HG03520 (cell line): ENCODE data around the gene FAM110A.
"Not testable (repeated sequence)": the region's sequence is repeated elsewhere in the genome, so short reads cannot be mapped to it uniquely, and the experiment has no call there.

Experiments used
- ATAC-seq: cut with Tn5 transposase; IDR thresholded peaks from one replicate; pipeline ENCODE4 v1.9.1; 2021; ENCODE audit warnings: mild to moderate bottlenecking, moderate library complexity; ENCODE audit not compliant: unreplicated experiment

FAM110A gene

GRCh38 chr20:841568-842546 lies 8.3 kb downstream of the FAM110A start:
- no peak for ATAC-seq

DNA sequence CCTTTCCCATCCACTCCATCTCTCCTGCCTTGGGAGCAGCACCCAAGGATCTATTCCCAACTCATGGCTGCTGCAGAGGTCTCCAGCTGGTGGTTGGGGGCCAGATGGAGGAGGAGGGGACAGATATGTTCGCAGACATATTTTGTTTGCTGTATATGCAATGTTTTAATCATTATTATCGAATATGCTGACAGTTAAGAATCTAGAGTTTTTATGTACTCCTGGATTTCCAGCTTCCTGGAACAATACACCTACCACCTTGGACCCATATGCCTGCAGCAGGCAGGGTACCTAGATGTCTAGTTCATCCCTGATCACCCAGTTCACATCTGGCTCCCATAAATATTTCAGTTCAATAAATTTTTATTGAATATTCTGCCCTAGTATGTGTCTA lies 9.0 kb downstream of the FAM110A start:
- no peak for ATAC-seq

DNA sequence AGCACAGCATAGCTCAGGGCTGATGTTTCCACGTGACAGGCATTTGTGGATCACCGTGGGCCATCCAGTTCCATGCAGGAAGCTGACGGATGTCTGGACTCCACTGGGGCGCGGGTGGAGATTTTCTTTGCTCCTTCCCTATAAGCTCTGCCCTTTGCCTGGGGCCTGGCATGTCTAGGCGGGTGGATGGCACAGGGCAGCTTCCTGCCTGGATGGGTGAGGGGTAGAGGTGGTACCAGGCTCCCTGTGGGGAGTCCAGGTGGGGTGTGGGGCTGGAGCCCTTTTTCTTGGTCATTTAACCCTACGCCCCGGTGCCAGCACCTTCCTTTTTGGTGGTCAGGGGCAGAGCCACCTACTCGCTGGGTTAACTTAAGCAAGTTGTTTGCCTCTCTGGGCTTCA lies 10.4 kb downstream of the FAM110A start:
- ATAC-seq: no peak

DNA sequence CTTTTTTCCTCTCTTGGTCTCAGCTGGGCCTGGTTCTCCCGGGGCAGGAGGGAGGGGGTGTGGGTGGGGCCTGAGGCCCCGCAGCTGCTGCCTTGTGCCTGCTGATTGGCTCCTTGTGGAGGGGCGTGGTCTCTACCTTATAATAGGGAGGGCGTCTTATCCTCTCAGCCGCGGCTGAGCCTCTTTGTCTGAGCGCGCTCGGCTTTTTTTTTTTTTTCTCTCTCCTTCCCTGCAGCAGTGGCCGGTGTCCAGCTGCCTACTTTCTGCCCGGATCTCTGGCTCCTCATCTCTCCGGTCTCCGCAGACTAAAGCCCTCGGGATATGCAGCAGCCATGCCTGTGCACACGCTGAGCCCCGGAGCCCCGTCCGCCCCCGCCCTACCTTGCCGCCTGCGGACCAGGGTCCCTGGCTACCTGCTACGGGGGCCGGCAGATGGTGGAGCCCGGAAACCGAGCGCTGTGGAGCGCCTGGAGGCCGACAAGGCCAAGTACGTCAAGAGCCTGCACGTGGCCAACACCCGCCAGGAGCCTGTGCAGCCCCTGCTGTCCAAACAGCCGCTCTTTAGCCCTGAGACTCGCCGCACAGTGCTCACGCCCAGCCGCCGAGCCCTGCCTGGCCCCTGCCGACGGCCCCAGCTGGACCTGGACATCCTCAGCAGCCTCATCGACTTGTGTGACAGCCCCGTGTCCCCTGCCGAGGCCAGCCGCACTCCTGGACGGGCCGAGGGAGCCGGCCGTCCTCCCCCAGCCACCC lies 11.1 kb downstream of the FAM110A start:
- ATAC-seq: peak; percentile 89

GRCh38 chr20:845226-845868 lies 11.8 kb downstream of the FAM110A start:
- no peak for ATAC-seq

DNA sequence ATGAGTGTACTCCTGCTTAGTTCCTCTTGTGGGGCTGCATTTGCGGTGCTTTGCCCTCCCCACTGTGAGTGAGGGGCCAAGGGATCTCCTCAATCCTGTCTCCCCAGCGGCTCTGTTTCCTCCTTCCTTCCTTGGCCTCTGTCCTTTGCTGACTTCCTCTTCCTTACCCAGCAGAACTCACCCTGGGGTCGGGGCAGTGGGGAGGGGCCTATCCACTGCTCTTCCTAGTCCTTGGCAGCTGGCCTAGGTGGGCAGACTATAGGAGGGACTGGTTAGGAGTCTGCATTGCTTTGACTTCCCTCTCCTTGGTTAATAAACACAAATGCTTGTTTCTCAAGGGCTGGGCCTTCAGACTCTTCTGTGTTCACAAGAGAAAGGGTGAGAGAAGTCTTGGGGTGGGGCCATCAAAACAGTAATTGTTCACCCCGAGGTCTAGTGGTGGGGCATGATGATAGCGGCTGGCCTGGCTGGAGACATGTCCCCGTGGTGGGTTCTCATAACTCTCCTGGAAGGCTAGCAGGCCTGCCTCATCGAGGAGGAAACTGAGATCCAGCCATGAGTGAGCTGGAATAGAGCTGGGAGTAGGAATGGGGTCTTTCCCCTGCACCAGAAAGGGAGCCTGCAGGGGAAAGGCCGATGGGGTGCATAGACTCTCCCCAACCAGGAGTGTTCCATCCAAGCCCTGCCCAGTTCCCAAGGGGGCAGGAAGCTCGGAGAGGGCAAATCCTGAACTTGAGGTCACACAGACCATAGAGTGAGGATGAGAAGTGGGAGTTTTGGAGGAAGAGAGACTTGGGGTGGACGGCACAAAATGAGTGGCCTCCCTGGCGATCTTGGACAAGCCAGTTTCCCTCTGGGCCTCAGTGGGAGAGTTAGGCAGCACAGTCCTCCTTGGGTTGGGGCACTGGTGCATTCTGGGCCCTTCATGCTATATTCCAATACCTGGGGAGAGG lies 12.7 kb downstream of the FAM110A start:
- ATAC-seq: no peak

DNA sequence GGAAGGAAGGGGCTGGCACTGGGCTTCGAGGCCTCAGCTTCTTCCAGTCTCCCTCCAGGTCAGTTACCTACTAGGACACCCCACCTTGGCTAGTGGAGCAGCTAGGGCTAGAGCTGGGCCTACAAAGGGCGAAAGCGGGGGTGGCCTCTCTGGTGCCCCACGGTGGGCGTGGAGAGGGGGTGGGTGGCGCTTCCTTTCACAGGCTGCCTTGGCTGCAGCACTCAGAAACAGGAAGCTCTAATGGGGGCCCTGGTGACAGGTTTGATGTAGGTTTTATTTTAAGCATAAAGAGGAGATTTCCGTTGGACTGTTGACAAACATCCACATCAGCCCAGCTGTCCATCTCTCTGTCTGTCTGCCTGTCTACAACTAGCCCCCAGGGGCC lies 13.4 kb downstream of the FAM110A start:
- ATAC-seq: peak; percentile 36

DNA sequence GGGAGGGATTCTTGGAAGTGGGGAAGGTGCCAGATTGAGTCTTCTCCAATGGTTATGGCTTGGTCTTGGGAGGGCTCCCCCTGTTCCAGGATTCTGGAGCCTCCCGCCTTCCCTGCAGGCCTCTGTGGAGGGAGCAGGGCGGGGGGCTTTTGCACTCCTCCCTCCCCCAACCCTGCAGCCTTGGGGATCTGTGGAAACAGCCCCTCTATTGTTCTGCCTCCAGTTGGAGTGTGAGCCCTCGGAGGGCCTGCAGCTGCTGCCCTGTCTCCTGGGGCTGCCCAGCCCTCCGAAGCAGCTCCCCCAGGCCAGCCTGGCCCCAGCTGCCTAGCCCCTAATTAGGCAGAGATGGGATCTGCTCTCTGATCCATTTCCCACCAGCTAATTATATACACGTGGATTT lies 14.7 kb downstream of the FAM110A start:
- ATAC-seq: no peak

DNA sequence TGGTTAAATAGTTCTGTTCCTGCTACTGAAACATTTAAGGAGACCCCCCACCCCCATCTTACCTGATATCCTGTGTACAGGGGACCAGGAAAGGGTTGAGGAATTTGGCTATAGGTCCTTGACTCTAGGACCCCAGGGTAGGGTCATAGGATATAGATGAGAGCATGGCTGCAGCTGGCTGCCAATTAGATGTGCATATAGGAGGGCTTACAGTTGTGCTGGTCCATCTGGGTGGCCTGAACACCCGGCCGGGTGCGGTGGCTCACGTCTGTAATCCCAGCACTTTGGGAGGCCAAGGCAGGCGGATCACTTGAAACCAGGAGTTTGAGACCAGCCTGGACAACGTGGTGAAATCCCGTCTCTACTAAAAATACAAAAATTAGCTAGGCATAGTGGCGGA lies 15.2 kb downstream of the FAM110A start:
- not testable (repeated sequence) for ATAC-seq

- ATAC-seq: no peak
Observed at GRCh38 chr20:853406-853996, 20.0 kb downstream of the FAM110A start.

- ATAC-seq: no peak
Observed at GRCh38 chr20:854601-855000, 21.1 kb downstream of the FAM110A start.

DNA sequence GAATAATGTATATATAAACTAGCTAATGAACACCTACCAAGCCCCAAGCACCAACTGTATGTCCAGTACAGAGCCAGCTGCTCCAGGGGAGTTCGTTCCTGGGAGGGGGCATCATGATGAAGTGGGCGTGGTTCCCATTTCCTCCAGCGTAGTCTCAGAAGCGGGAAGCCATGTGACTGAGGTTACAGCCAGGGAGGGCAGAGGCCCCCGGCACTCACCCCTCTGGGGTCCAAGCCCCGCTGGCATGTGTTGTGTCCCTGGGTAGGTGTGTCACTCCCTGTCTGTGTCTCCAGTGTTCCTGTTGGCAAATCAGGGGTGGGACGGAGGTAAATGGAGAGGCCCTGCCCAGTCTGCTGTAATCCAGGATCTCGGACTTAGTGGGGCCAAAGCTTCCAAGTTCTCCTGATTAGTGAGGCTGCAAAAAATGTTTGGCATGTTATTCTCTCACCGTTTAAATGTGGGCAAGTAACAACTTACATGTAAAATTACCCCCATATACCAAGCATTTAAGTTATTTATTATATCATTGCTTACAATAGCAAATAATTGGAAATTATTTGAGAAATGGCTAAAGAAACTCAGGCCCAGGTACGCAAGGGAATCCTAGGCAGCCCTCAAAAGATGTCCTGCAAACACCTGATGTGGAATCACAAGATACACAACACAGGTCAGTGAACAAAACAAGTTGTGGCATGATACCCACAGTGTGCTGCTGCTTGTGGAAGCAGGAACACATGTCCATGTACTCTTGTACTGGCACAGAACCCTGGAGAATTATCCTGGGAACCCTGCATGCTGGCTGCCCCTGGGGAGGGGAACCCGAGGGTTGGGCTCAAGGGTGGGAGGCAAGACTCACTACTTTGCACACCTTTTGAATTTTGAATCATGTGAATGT lies 22.2 kb downstream of the FAM110A start:
- ATAC-seq: no peak

GRCh38 chr20:856361-856775 lies 22.9 kb downstream of the FAM110A start:
- ATAC-seq: no peak

- no peak for ATAC-seq
Observed at GRCh38 chr20:858011-858410, 24.5 kb downstream of the FAM110A start.

- ATAC-seq: no peak
Observed at GRCh38 chr20:859751-860231, 26.3 kb downstream of the FAM110A start.

DNA sequence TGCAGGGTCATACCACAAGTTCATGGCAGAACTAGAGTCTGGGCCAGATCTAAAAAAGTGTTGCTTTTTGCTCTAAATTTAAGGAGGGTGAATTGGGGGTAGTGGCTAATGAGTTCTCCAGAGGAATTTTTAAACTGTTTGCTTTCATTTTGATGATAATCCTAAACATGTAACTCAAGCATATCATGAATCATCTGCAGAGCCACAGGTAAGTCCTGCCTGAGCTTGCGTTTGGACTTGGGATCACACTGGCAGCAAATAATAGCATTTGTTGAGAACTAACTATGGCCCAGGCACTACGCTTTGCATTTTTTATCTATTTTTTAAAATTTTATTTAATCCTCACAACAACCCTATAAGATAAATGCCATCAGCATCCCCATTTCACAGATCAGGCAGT lies 27.4 kb downstream of the FAM110A start:
- no peak for ATAC-seq

- ATAC-seq: no peak
Observed at GRCh38 chr20:865440-865839, 31.9 kb downstream of the FAM110A start.

- ATAC-seq: no peak
Observed at GRCh38 chr20:868279-868678, 34.8 kb downstream of the FAM110A start.

DNA sequence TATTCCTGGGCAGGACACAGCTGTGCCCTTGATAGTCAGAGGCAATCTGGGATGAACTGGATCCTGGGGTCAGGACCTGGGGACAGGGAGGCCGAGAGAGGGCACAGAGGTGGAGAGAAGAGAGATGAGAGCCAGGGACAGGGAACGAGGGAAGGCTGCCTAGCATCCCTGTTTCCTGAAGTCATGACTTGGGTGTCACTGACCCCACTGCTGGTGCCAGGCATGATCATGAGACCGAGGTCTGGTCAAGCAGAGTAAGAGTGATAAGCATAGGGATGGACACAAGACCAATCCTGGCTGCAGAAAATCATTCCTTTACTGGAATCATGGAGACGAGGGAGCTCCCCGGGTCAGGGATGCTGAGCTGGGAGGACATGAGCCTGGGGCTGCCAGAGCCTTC lies 36.1 kb downstream of the FAM110A start:
- ATAC-seq: no peak
